SK-N-SH (cell line): Measurements from ENCODE around the gene HDAC2. TPM values are rescaled to one million over a fixed set of nuclear protein-coding genes. Genes with fewer than 3 reads are reported as not detected.

Source experiments
- CTCF ChIA-PET: fragments of 300-600, 350-600 bp; formaldehyde crosslinking; extraction: SDS; loops from one replicate; lab custom pipeline; 2021; lab: Yijun Ruan, JAX
- POLR2A ChIA-PET: fragments of 350-600 bp; sonication (Branson Sonifier 250); formaldehyde crosslinking; extraction: SDS; loops from one replicate; lab custom pipeline; 2020; ENCODE audit warnings: antibody characterized with exemption, inconsistent platforms; lab: Yijun Ruan, JAX
- DNase-seq: peaks from one replicate; pipeline ENCODE4 v3.0.0; 2012
- H2AFZ ChIP-seq: fragments of 200-600 bp; sonication (generic); 2 replicates; pipeline ENCODE4 v1.8.1; 2016; ENCODE audit warnings: antibody characterized with exemption, mild to moderate bottlenecking, low read depth
- H3F3A ChIP-seq: fragments of 200-600 bp; sonication (generic); replicated peaks from 2 replicates; pipeline ENCODE3; 2016; ENCODE audit warnings: antibody characterized with exemption, mild to moderate bottlenecking; ENCODE audit not compliant: insufficient read depth
- H3K27ac ChIP-seq, 2 experiments: fragments of 200-500 bp in 1 of 2; fragments of 200-600 bp in 1 of 2; sonication (Bioruptor generic) in 1 of 2; sonication (generic), shearing (Covaris generic) in 1 of 2; 2 replicates each; pipeline versions ENCODE4 v1.5.1 to v1.6.1; 2014 to 2016; ENCODE audit warnings: low read depth in 2 of 2, inconsistent platforms in 1 of 2, low read length in 1 of 2, mild to moderate bottlenecking in 1 of 2, mixed read lengths in 1 of 2
- H3K27me3 ChIP-seq: fragments of 200-600 bp; sonication (generic), shearing (Covaris generic); 2 replicates; pipeline ENCODE4 v1.6.1; 2016; ENCODE audit warnings: mixed run types; ENCODE audit not compliant: insufficient read depth
- H3K36me3 ChIP-seq, 2 experiments: fragments of 200-500 bp in 1 of 2; fragments of 200-600 bp in 1 of 2; sonication (Bioruptor generic) in 1 of 2; sonication (generic) in 1 of 2; replicated peaks in 1 of 2; 2 replicates each; pipeline versions ENCODE3 to v1.5.1; 2014 to 2016; ENCODE audit warnings: low read length in 1 of 2, mild to moderate bottlenecking in 1 of 2; ENCODE audit not compliant: insufficient read depth in 2 of 2, control insufficient read depth in 1 of 2
- H3K4me1 ChIP-seq, 2 experiments: fragments of 200-500 bp in 1 of 2; fragments of 200-600 bp in 1 of 2; sonication (Bioruptor generic) in 1 of 2; sonication (generic), shearing (Covaris generic) in 1 of 2; 2 replicates each; pipeline versions ENCODE4 v1.5.1 to v1.6.1; 2014 to 2016; ENCODE audit warnings: low read depth in 1 of 2, low read length in 1 of 2, mixed run types in 1 of 2; ENCODE audit not compliant: insufficient read depth in 2 of 2, control insufficient read depth in 1 of 2
- H3K4me2 ChIP-seq: fragments of 200-600 bp; sonication (generic), shearing (Covaris generic); 2 replicates; pipeline ENCODE4 v1.6.1; 2017; ENCODE audit warnings: mixed run types
- H3K4me3 ChIP-seq, 2 experiments: fragments of 200-500 bp in 1 of 2; fragments of 200-600 bp in 1 of 2; sonication (Bioruptor generic) in 1 of 2; sonication (generic), shearing (Covaris generic) in 1 of 2; 2 replicates each; pipeline versions ENCODE4 v1.5.1 to v1.8.1; 2014 to 2016; ENCODE audit warnings: low read depth in 2 of 2, inconsistent platforms in 1 of 2, low read length in 1 of 2, mild to moderate bottlenecking in 1 of 2, mixed read lengths in 1 of 2, moderate library complexity in 1 of 2
- H3K79me2 ChIP-seq: fragments of 200-600 bp; sonication (generic); 2 replicates; pipeline ENCODE4 v1.8.1; 2017; ENCODE audit warnings: mild to moderate bottlenecking; ENCODE audit not compliant: insufficient read depth
- H3K9ac ChIP-seq: fragments of 200-600 bp; sonication (generic); 2 replicates; pipeline ENCODE4 v1.6.1; 2017; ENCODE audit warnings: mixed run types
- H3K9me2 ChIP-seq: fragments of 200-600 bp; sonication (generic); 2 replicates; pipeline ENCODE4 v1.6.1; 2017; ENCODE audit warnings: mixed run types
- H3K9me3 ChIP-seq: fragments of 200-600 bp; sonication (generic); 2 replicates; pipeline ENCODE4 v1.6.1; 2017; ENCODE audit warnings: mixed run types, mild to moderate bottlenecking, moderate library complexity
- H4K20me1 ChIP-seq: fragments of 200-600 bp; sonication (generic); 2 replicates; pipeline ENCODE4 v1.6.1; 2017; ENCODE audit warnings: mild to moderate bottlenecking, mixed run types; ENCODE audit not compliant: insufficient read depth
- CHD2 ChIP-seq: fragments of 150-350 bp; IDR thresholded peaks from 2 replicates; pipeline ENCODE4 v1.6.1; 2018; ENCODE audit warnings: low read length; ENCODE audit not compliant: partially characterized antibody
- EP300 ChIP-seq, 2 experiments: IDR thresholded peaks; 2 replicates each; pipeline versions ENCODE4 v1.4.0 to v1.6.1; 2012; ENCODE audit warnings: borderline replicate concordance in 1 of 2, low read depth in 1 of 2, low read length in 1 of 2
- EZH2phosphoT487 ChIP-seq: fragments of 200-600 bp; sonication (generic); IDR thresholded peaks from 2 replicates; pipeline ENCODE4 v1.6.1; 2017; ENCODE audit warnings: low read depth, mixed run types, mild to moderate bottlenecking, antibody characterized with exemption, moderate library complexity, borderline replicate concordance
- GATA2 ChIP-seq: sonication (generic); formaldehyde crosslinking; IDR thresholded peaks from 2 replicates; pipeline ENCODE4 v1.5.0; 2020; ENCODE audit warnings: mild to moderate bottlenecking, missing genetic modification reagents
- IRF3 ChIP-seq: fragments of 150-350 bp; IDR thresholded peaks from 2 replicates; pipeline ENCODE4 v1.6.1; 2016; ENCODE audit warnings: mild to moderate bottlenecking, low read depth, low read length
- POLR2AphosphoS5 ChIP-seq: IDR thresholded peaks from 2 replicates; pipeline ENCODE4 v1.6.1; 2012; ENCODE audit warnings: low read depth, low read length
- RCOR1 ChIP-seq: fragments of 150-350 bp; IDR thresholded peaks from 2 replicates; pipeline ENCODE4 v1.6.1; 2017; ENCODE audit warnings: antibody characterized with exemption, low read length
- TEAD4 ChIP-seq: IDR thresholded peaks from 2 replicates; pipeline ENCODE4 v1.4.0; 2012; ENCODE audit warnings: mild to moderate bottlenecking, borderline replicate concordance; ENCODE audit not compliant: insufficient read depth
- USF1 ChIP-seq: IDR thresholded peaks from 2 replicates; pipeline ENCODE4 v1.4.0; 2012; ENCODE audit warnings: low read depth, borderline replicate concordance
- USF2 ChIP-seq: fragments of 150-350 bp; IDR thresholded peaks from 2 replicates; pipeline ENCODE4 v1.6.1; 2017; ENCODE audit warnings: antibody characterized with exemption, low read length, low read depth, borderline replicate concordance
- ZBTB33 ChIP-seq: IDR thresholded peaks from 2 replicates; pipeline ENCODE4 v1.4.0; 2012; ENCODE audit warnings: low read depth, borderline replicate concordance
- WGBS: methylation state at CpG from one replicate; pipeline ENCODE4 v1.1.6; 2017; ENCODE audit warnings: low lambda C conversion rate; 5-methylcytosine and 5-hydroxymethylcytosine counted together
- polyA plus RNA-seq, 3 experiments: library from polyadenylated mRNA; depleted of rRNA; stranded (reverse); fragments of >200 nt; gene quantifications; 2 replicates each; pipeline ENCODE4 v1.2.3, GENCODE V29; 2012

Gene HDAC2
- polyA plus RNA-seq, 1 of the 3 experiments (the other 2 are of a cell fraction), result 90.4 TPM

- no peak for TF ChIP-seq ZBTB33
- TF ChIP-seq USF1, result no peak
- no peak for TF ChIP-seq POLR2AphosphoS5
- TF ChIP-seq GATA2 (CRISPR knock-in tag), result no peak
- TF ChIP-seq EP300 (IDR thresholded peaks at IDR 0.05; ENCODE audit: borderline replicate concordance in 1 of 2, low read depth in 1 of 2, low read length in 1 of 2), result no peak
- TF ChIP-seq, all 33 proteins: peak for 0
These were observed 47.4 kb downstream of the HDAC2 start (continued) for GRCh38 chr6:113923526-113923925.

- no peak overlapping the region for H3K9ac ChIP-seq
- H4K20me1 ChIP-seq, result no peaks in the 10 kb centered on the region
- H3K4me2 ChIP-seq, result no peak overlapping the region
- WGBS, result 86% methylated on average over 4 of the region's 4 CpGs
- H3K9me2 ChIP-seq, result no peaks in the 10 kb centered on the region
- H3K4me3 ChIP-seq, result no peak overlapping the region
- CTCF ChIA-PET, result interaction anchor here (0.9 to 3.6 kb wide), 4 partner anchors 9 to 17 kb away, joined by 3 to 13 read pairs (median 7); no protein-coding TSS in a partner anchor
- H3K36me3 ChIP-seq, result no peaks in the 10 kb centered on the region
- peaks cover 0 to 4% of the 10 kb centered on the region in 2 experiments; a peak in 2 of 4 replicates for H3K4me1 ChIP-seq
- TF ChIP-seq USF1, result no peak
- no peak for TF ChIP-seq CHD2
- no peak for TF ChIP-seq USF2
- no peak for TF ChIP-seq ZBTB33
- TF ChIP-seq TEAD4, result no peak
- no peak for TF ChIP-seq EZH2phosphoT487
- no peak for TF ChIP-seq RCOR1
- no peak for TF ChIP-seq IRF3
- POLR2A ChIA-PET, result no interaction called here
- no peaks in the 10 kb centered on the region for H3K27me3 ChIP-seq
- H3K79me2 ChIP-seq, result no peaks in the 10 kb centered on the region
- no peaks in the 10 kb centered on the region for H3K9me3 ChIP-seq
- DNase-seq, result no peak
- H3K27ac ChIP-seq, result no peak overlapping the region
- H3F3A ChIP-seq, result no peaks in the 10 kb centered on the region
- no peak overlapping the region for H2AFZ ChIP-seq
These were observed 49.5 kb downstream of the HDAC2 start for GRCh38 chr6:113921299-113921904.
